ENCODE measurements around the gene C19orf85.

The C19orf85 gene

GRCh38 chr19:55488986-55489710 lies 24.6 kb upstream of the C19orf85 start:
- DNase-seq = no peak

GRCh38 chr19:55487924-55488687 lies 23.6 kb upstream of the C19orf85 start, which contains the start of gene SSC5D:
TSS of gene SSC5D (plus strand) at chr19:55488436. CDS start at chr19:55488590, 154 bp downstream.
- no peak for DNase-seq

- DNase-seq = no peak
Measured at GRCh38 chr19:55486971-55487923, 22.7 kb upstream of the C19orf85 start.

GRCh38 chr19:55486043-55486970 lies 21.8 kb upstream of the C19orf85 start:
- no peak for DNase-seq

- no peak for DNase-seq
Measured at GRCh38 chr19:55485439-55486011, 21.0 kb upstream of the C19orf85 start.

GRCh38 chr19:55484593-55485438 lies 20.3 kb upstream of the C19orf85 start, which contains the start of gene NAT14:
TSS of gene NAT14 (plus strand) at chr19:55485188. CDS start at chr19:55485709, 521 bp downstream.
- DNase-seq = peak; percentile 25

GRCh38 chr19:55483706-55484592 lies 19.4 kb upstream of the C19orf85 start:
- DNase-seq = no peak

- DNase-seq = no peak
Measured at GRCh38 chr19:55482967-55483705, 18.6 kb upstream of the C19orf85 start.

- no peak for DNase-seq
Measured at GRCh38 chr19:55482156-55482961, 17.8 kb upstream of the C19orf85 start.

GRCh38 chr19:55481794-55482155 lies 17.2 kb upstream of the C19orf85 start:
- no peak for DNase-seq

GRCh38 chr19:55481148-55481793 lies 16.7 kb upstream of the C19orf85 start:
- no peak for DNase-seq

GRCh38 chr19:55479451-55480230 lies 15.1 kb upstream of the C19orf85 start:
- no peak for DNase-seq

GRCh38 chr19:55479045-55479444 lies 14.5 kb upstream of the C19orf85 start:
- DNase-seq = no peak

GRCh38 chr19:55478364-55478763 lies 13.8 kb upstream of the C19orf85 start:
- no peak for DNase-seq

GRCh38 chr19:55477905-55478304 lies 13.4 kb upstream of the C19orf85 start:
- DNase-seq = no peak

- DNase-seq = peak; percentile 96
Measured at GRCh38 chr19:55476100-55476775, 11.7 kb upstream of the C19orf85 start, which contains the start of gene ZNF628. TSS of gene ZNF628 (plus strand) at chr19:55476617. CDS start at chr19:55479911, 3,294 bp downstream.
